Left renal pelvis (tissue), 4 donors: ENCODE results near the gene C1QTNF1. TPM values are rescaled to one million over a fixed set of nuclear protein-coding genes. Genes with fewer than 3 reads are reported as not detected.

Experiments
- DNase-seq, 4 donors: peaks; one replicate each; pipeline ENCODE4 v3.0.0-alpha.2; 2013; ENCODE audit warnings: low read depth in 4 of 4, low spot score in 3 of 4
- polyA plus RNA-seq, 4 donors: library from polyadenylated mRNA; unstranded; fragments of 120-200 nt; gene quantifications; one replicate each; pipeline ENCODE4 v1.2.1, GENCODE V29; 2013; ENCODE audit not compliant: insufficient read length in 4 of 4

C1QTNF1 gene
- polyA plus RNA-seq, 4 donors = 2.7 to 9.4 (median 3.1) TPM

DNA sequence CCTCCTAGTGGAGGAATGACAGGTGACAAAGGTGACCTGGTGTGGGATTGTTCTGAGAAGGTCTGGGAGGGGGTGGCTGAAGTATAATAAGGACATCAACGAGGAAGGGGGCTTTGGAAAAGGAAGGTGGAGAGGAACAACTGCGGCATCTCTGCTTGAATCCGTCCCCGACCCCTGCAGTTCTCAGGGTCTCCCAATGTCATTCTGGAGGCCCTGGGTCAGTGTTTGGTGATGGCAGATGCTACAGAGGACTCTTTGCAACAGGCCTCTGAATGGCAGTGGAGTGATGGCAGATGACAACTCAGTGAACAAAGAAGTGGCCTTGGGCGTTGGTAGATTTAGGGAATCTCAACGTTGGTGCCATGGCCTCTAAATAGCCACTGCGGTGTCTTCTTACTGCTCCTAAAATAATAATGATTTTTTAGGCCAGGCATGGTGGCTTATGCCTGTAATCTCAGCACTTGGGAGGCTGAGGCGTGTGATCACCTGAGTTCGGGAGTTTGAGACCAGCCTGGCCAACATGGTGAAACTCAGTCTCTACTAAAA is 52.0 kb downstream of the C1QTNF1 start:
- no peak for DNase-seq

DNA sequence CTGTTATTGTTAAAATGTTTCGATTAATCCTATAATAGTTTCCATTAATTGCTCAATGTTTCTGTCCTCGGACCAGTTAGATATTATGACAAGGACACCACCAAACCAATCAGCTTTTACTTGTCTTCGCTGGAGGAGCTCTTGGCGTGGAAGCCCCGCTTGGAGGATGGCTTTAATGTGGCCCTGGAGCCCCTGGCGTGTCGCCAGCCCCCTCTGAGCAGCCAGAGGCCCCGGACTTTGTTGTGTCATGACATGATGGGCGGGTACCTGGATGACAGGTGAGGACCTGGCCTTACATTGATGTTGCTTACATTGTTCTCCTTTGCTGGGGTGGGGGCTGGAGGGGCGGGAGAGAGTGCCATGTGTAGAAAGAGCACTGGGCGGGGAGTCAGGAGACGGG is 53.6 kb downstream of the C1QTNF1 start:
- no peak for DNase-seq

DNA sequence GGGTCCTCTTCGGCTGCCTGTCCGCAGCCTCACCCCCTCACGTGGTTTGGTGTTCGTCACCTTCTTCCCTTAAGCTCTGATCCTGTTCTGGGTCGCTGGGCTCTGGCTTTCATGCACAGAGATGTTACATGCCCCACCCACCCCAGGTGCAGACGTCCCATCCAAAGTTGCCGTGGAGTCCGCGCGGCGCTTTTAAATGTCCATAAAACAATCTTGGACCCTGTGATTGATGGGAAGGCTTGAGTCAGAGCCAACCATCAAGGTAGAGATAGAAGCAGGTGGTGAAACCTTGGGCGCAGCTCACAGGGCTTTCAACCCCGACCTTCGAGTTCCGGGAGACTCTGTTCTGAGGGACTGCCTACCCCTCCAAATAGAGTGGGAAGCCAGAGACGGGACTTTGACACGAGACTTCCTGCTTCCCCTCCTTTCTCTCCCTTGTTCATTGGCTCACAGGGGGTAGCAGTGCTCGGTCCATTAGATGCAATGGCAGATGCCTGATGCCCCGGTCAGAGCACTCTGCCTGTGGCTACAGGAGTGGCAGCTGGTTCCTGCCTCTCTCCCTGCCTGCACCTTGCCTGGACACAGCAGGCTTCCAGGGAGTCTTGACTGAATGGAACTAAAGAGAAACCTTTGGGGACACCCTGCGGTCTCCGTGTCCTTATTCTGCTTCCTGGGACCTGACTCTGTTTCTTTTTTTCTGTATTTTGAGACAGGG is 54.7 kb downstream of the C1QTNF1 start:
- no peak for DNase-seq

DNA sequence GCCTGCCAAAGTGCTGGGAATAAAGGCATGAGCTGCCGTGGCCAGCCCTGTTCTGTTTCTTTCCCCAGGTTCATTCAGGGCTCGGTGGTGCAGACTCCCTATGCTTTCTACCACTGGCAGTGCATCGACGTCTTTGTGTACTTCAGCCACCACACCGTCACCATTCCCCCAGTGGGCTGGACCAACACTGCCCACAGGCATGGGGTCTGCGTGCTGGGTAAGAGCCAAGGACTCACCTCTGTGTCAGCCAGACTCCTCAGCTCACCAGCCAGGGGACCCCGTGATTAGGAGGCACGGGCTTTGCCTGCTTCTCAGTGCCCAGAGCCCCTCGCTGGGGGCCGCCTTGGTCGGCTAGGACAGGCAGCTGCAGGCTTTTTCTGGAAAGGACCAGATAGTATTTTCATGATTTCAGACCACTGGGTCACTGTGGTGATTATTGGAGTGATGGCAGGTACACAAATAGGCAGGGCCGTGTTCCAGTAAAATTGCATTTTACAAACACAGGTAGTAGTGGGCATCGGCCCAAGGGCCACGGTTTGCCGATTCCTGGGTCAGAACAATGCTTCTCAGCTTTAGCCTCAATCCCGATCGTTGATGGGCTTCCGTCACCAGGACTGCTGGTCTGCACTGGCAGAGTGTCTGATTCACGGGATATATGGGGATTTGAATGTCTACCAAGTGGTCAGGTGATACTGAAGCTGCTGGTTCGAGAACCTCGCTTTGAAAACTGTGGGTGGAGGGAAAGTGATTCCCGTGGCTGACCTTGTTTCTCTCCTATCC is 55.6 kb downstream of the C1QTNF1 start:
- DNase-seq = no peak

DNA sequence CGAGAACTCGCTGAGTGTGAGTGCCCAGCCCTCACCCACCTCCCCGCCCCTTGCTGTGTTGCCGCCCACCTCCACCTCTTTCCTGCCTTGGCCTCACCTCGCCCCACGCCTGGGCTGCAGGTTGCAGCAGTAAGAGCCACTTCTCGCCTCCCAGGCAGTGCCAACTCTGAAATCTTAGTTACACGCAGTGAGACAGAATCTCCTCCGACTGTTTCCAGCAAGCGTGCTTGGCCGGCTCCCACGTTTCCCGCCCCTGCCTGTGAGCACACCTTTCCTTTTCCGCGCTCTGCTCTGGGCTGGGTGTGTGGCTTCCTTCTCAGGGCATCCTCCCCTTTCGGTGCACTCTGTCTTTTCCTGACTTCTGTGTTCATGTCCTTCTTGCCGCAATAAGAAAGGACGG is 56.4 kb downstream of the C1QTNF1 start:
- DNase-seq = no peak

DNA sequence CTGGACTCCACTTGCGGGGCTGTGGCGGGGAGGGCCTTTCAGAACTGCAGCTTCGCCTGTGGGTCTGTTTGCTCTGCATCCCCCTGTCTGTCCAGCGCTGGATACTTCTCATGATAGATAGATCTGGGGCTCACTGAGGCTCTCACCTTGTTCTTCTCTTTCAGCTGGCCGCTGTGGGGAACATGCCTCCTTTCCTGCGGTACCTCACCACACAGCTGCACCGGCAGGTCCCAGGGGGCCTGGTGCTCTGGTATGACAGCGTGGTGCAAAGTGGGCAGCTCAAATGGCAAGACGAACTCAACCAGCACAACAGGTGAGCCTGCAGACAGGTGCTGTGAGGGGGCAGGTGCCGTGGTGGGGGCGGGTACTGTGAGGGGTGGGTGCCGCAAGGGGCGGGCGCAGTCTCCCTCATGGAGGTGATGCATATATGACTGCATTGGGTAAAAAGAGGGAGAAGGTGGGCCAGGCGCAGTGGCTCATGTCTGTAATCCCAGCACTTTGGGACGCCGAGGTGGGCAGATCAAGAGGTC is 56.9 kb downstream of the C1QTNF1 start:
- no peak for DNase-seq

DNA sequence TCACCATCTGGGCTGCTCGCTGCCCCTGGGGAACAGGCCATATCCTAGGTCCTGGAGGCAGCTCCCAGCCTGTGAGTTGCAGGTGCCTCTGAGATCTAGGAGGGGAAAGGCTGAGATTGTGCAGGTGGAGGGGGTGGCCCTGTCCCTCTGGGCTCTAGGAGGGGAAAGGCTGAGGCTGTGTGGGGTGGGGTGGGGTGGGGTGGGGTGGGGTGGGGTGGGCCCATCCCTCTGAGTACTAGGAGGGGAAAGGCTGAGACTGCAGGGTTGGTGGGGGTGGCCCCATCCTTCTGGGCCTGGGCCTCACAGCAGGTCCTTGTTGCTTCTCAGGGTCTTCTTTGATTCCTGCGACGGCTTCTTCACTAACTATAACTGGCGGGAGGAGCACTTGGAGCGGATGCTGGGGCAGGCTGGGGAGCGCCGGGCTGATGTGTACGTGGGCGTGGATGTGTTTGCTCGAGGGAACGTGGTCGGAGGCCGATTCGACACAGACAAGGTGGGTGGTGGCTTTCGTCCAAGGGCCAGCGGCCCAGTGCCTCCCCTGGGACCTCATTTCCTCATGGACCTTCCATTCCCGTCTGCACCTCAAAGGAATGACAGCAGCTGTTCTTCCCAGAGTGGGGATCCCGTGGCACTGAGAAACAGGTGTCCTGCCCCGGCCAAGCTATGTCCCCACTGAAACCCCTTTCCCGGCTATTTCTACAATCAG is 57.8 kb downstream of the C1QTNF1 start:
- DNase-seq = no peak

DNA sequence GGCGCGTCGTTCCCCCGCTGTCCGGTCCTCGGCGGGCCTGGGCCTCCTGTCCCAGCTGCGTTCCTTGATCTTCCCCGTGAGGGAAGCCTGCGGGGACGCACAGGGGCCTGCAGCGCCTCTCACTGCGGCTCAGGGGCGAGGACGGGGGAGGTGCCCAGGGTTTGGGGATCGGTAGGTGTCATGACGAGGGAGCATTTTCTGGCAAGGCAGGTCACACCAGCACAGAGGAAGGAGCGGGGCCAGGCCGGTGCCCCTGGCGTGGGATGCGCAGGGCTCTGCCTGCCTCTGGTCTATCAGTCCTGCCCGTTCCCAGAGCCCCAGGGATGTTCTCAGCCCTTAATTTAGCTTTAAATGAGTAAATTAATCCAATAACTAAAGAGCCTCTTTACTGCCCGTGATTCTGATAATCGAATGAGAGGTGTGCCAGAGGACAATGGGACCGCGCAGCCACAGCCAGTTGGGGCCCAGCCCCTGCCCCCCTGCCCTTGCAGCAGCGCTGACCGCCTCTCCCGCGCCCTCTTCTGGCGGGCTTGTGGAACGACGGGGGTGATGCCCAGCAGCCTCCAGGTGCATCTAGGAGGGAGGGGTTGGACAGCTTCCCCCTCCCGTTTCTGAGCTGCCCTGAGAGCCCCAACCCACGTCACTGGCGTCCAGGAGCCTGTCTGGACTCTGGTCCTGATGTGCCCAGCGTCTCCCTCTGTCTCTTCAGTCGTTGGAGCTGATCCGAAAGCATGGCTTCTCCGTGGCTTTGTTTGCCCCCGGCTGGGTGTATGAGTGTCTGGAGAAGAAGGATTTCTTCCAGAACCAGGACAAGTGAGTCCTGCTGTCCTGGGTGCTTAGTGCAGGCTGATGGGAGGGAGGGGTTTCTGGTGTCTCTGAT is 58.6 kb downstream of the C1QTNF1 start:
- DNase-seq = no peak

DNA sequence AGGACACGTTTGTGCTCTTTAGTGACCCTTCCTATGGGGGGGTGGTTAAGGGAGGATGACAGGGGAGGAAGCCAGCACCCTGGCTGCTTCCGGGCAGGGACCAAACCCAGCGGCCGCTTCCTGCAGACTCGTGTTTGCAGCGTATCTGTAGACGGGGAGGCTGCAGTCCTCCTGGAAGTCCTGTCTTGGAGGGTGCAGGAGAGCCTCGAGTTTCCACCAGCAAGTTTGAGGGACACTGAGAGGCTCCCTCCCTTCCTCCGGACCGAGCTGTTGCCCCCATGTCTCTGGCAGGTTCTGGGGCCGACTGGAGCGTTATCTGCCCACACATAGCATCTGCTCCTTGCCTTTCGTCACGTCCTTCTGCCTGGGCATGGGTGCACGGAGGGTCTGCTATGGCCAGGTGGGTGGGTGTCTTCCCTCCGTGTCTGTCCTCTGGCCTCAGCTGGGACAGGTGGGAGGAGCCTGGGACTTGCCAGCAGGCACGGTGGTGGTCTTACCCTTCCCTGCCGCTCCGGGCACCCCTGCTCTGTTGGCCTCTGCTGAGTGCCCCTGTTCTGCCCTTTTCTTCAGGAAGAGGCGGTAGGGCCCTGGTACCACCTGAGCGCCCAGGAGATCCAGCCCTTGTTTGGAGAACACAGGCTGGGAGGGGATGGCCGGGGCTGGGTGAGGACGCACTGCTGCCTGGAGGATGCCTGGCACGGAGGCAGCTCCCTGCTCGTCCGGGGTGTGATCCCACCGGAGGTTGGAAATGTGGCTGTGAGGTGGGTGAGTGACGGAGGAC is 59.4 kb downstream of the C1QTNF1 start:
- no peak for DNase-seq

DNA sequence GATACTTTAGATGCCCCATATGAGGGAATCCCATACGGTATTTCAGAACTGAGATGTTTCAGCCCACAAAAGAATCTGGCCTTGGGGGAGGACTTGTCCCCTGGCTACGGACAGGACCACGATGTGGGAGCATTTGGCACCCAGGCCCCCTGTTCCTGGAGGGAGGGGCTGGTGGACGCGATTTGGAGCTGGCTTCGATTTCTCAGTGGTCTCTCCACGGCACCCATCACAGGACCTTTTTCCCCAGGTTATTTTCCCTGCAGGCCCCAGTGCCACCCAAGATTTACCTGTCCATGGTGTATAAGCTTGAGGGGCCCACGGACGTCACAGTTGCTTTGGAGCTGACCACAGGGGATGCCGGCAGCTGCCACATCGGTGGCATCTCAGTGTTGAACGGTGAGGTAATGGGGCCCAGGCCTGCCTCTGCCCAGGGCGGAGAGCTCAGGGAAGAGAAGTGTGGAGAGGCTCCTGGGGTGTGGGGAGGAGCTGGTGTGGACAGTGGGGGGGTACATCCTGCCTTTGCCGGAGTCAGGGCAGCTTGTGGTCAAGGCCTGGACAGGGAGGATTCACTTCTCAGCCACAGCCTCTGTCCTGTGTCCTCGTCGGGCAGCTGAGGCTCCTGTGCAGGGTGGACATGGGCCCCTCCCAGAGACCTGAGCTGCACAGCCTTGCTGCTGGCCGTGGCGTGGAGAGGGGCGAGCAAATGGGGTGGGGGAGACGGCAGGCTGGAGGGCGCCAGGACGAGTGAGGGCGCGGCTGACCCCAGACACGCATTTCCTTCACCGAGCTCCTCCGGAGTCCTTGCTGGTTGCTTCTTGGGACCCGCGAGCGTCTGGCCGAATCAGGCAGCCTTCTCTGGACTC is 60.6 kb downstream of the C1QTNF1 start:
- no peak for DNase-seq

DNA sequence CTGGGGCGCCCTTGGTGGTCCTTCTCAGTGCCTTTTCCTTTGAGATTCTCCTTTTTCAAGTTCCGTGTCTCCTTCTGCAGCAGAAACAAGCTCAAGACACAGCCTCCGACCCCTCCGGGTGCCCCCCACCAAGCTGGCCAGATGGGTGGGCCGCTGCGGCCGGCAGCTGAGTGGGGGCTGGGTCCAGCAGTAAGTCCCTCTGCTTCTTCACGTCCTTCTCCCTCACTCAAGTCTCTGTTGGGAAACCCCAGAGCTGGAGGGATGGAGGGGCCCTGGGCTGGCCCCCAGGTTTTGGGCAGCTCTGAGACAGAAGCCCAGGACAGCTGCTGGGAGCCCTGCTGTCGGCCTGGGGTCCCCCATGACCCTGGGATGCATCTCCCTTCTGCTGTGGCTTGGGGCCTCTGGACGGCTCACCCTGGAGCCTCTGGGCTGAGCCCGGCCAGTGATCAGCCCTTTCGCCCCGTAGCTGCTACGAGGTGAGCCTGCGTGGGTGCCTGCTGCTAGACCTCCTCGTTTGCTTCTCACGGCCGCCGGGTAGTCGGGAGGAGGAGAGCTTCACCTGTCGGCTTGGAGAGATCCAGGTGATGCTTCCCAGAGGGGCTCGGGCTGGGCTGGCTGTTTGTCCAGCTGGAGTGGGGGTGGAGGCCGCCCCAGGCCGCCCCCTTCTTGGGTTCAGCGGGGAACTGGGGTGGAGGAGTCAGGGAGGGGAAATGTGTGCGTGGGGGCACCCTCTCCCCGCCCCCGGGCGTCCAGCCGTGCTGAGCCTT is 61.4 kb downstream of the C1QTNF1 start:
- no peak for DNase-seq

DNA sequence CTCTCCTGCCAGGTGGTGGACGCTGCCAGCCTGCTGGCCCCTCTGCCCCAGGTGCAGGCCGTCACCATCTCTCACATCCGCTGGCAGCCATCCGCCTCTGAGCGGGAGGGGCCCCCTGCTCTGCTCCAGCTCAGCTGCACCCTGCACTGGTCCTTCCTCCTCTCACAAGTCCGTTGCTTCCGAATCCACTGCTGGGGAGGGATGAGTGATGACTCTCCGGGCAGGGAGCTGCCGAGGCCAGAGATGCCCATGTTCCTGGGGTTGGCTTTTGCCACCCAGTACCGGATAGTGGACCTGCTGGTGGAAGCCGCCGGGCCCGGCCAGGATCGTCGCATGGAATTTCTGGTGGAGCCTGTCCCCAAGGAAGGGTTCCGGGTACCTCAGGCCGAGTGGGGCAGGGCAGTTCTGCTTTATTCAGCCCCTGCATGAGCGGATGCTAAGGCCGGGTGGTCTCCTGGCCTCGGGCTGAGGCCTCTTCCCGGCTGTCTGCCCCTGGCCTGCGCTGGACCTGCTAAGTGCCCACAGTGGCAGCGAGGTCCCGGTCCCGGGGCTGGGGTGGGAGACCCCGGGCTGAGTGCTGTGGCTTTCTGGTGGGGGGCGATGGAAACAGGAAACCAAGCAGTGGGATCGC is 62.1 kb downstream of the C1QTNF1 start:
- DNase-seq = no peak

DNA sequence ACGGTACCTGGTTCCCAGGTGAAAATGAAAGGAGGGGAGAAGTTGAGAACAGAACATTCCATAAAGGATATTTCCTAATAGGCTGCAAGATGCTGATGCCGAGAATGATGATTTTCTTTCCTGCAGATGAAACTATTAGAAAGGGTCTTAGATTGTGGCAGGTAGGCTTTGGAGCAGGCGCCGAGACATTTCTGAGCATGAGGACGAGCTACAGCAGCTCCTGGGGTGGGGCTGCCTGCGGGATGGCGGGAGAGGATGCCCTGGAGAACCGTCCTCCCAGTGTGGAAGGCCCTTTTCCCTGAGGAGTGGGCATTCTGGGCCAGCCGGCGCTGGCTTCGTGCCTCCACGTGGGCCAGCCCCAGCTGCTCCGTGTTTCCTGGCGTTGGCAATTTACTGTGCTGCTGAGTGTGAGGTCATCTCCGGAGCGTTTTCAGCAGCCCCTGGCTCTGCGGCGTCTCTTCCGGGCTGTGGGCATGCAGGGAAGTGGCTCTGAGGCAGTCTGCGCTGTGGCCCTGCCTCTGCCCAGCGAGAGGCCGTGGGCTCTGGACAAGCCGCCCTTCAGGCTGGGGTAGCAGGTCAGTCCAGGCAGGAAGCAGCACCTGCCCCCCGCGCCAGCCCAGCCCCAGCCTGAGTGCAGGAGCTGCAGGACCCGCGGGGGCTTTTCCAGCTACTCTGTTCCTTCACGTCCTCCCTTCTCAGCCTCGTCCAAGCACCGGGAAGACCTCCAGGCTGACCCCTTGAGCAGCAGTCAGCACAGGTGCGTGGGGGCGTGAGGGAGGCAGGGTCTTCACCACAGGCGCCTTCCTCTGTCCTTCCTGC is 62.8 kb downstream of the C1QTNF1 start:
- DNase-seq = no peak

DNA sequence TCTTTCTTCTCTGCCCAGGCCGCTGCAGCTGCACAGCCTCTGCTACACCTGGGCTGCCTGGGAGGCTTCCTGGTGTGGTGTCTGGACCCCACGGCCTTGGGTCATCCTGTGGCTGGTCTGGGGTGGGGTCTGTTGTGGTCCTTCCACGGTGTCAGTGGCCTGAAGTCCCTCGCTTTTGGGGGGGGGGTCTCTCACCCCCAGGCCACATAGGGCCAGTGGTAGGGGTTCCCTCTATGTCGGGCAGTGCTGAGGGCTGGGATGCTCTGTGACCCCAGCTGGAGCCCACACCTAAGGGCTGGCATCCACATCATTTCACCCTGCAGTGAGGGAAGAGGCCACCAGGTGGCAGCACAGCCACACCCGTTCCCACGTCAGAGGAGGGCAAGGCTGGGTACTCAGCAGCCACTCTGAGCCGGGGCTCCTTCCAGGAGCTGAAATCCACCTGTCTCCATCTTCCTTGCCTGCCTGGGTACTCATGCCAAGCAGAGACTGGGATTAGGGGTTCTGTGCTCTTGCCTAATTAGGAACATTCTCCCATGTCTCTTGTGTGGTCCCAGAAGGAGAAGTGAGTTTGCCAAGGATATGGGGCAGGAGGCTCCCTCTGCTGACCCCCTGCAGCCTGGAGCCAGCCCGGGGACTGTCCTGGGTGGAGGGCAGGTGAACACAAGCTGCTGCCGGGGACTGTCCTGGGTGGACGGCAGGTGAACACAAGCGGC is 63.6 kb downstream of the C1QTNF1 start:
- DNase-seq = peak in 3 of 4 donors; percentile 43 to 51 (median 44)

DNA sequence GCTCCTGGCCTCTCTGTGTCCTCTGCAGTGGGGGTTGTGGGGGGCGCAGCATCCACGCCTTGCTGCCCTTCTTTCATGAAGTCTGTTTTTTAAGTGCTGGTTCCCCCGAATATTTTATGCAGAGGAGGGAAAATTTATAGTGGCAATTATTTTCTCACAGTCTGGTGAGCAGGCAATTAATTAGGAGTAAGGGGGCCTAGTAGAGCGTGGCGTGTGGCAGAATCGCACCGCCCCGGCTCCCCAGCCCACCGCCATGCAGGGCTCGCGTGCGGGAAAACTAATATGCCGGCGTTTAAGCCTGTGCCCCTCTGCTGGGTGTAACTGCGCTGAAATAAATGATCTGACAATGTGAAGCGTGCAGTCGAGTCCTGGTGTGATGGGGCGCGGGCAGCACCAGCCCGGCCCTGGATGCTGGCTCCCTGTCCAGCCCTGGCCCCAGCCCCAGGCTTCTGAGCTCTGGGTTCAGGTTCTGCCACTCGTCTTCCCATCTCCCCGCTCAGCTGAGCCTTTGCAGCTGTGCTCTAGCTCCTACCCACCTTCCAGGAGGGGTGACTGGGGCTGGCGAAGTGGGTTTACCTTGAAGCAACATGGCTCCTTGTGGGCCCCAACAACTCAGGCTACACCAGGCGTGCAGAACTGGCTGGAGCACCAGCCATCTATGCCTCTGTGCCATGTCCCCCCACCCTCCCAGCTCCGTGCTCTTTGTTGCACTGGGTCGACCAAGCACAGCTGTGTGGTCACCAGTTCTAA is 64.5 kb downstream of the C1QTNF1 start:
- DNase-seq = no peak
